Measurements from ENCODE around the gene CLEC16A. TPM values are rescaled to one million over a fixed set of nuclear protein-coding genes. Genes with fewer than 3 reads are reported as not detected.

CLEC16A gene
- total RNA-seq, 1 donor from 2014 or later = 58.1 TPM

- Mint-ChIP-seq H3K9me3 (ENCODE audit: unreplicated experiment) (no peaks in the 10 kb centered on the region), H3K27me3 (ENCODE audit: unreplicated experiment) (peaks cover 11% of the 10 kb centered on the region), H3K27ac (ENCODE audit: unreplicated experiment) (no peak overlapping the region), H3K4me3 (ENCODE audit: unreplicated experiment) (no peak overlapping the region), H3K36me3 (ENCODE audit: low read depth, unreplicated experiment) (peaks cover 19% of the 10 kb centered on the region), H3K4me1 (ENCODE audit: unreplicated experiment) (peaks cover 31% of the 10 kb centered on the region)
- no peak for TF ChIP-seq CTCF (IDR thresholded peaks at IDR 0.05; ENCODE audit: unreplicated experiment)
- DNase-seq (ENCODE audit: low spot score) = no peak
These were observed 217.1 kb downstream of the CLEC16A start for GRCh38 chr16:11161439-11161838.

GRCh38 chr16:11161974-11162373 lies 217.6 kb downstream of the CLEC16A start:
- DNase-seq (ENCODE audit: low spot score) = no peak
- Mint-ChIP-seq H3K27me3 (ENCODE audit: unreplicated experiment) (peaks cover 11% of the 10 kb centered on the region), H3K36me3 (ENCODE audit: low read depth, unreplicated experiment) (peaks cover 25% of the 10 kb centered on the region), H3K27ac (ENCODE audit: unreplicated experiment) (no peak overlapping the region), H3K9me3 (ENCODE audit: unreplicated experiment) (no peaks in the 10 kb centered on the region), H3K4me1 (ENCODE audit: unreplicated experiment) (peaks cover 31% of the 10 kb centered on the region), H3K4me3 (ENCODE audit: unreplicated experiment) (no peak overlapping the region)
- TF ChIP-seq CTCF (IDR thresholded peaks at IDR 0.05; ENCODE audit: unreplicated experiment) = no peak

GRCh38 chr16:11162586-11163268 lies 218.4 kb downstream of the CLEC16A start:
- H3K27ac Mint-ChIP-seq (ENCODE audit: unreplicated experiment) = peak overlapping the region; percentile 90

GRCh38 chr16:11163761-11164261 lies 219.4 kb downstream of the CLEC16A start:
- Mint-ChIP-seq H3K36me3 (ENCODE audit: low read depth, unreplicated experiment) (peaks cover 36% of the 10 kb centered on the region), H3K4me1 (ENCODE audit: unreplicated experiment) (peaks cover 31% of the 10 kb centered on the region), H3K4me3 (ENCODE audit: unreplicated experiment) (no peak overlapping the region), H3K27me3 (ENCODE audit: unreplicated experiment) (peaks cover 16% of the 10 kb centered on the region), H3K9me3 (ENCODE audit: unreplicated experiment) (no peaks in the 10 kb centered on the region), H3K27ac (ENCODE audit: unreplicated experiment) (peak overlapping the region; percentile 90)
- TF ChIP-seq CTCF (IDR thresholded peaks at IDR 0.05; ENCODE audit: unreplicated experiment) = no peak
- DNase-seq (ENCODE audit: low spot score) = peak; percentile 28

More at GRCh38 chr16:11162586-11163268, 218.4 kb downstream of the CLEC16A start:
- no peak for DNase-seq (ENCODE audit: low spot score)
- Mint-ChIP-seq H3K4me3 (ENCODE audit: unreplicated experiment) (no peak overlapping the region), H3K36me3 (ENCODE audit: low read depth, unreplicated experiment) (peaks cover 29% of the 10 kb centered on the region), H3K9me3 (ENCODE audit: unreplicated experiment) (no peaks in the 10 kb centered on the region), H3K27me3 (ENCODE audit: unreplicated experiment) (peaks cover 11% of the 10 kb centered on the region), H3K4me1 (ENCODE audit: unreplicated experiment) (peaks cover 31% of the 10 kb centered on the region)
- no peak for TF ChIP-seq CTCF (IDR thresholded peaks at IDR 0.05; ENCODE audit: unreplicated experiment)
